ENCODE measurements around the gene HLCS.

Gene HLCS

DNA sequence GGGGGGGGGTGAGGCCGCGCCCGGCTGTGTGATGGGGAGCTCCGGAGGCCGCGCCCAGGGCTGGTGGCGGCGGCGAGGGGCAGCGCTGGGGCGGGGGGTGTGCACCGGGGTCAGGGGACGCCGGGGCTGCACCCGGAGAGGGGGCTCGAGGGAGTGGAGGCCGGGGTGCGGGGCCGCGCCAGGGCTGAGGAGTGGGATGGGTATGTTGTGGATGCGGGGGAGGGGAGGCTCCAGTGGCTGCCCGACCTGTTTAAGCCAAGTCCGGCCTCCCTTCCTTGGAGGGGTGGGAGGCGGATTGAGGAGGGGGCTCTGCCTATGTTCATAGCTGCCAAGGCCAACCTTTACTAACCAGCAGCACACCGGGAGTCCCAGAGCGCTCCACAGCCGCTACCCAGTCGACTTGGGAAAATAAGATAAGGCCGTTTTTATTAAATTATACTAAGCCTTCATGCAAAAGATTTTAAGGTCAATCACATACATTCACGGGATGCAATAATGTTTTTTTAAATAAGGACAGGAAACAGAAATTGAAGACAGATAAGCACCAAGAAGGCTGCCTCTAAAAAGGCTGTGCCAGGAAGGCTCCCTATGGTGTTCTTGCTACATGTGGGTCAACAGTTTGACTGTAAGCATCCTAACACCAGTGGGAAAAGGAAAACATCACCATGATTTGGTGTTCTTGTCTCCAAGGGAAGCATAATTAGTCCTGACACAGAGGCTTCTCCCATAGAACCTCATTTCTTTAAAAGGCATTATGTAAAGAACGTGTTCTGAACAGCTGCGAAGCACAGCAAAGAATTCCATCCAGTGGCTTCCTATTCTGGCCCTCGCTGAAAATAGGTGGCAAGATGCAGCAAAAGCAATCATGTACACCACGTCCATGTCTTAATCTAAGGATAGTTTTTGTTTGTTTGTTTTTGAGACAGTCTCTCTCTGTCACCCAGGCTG lies 626 bp upstream of the HLCS start:
- Histone ChIP-seq H3K27me3 (ENCODE audit: low read depth, low read length) (no peaks in the 10 kb centered on the region), H3K27ac (ENCODE audit: low read length) (0 out of 2 replicates have a peak overlapping the region, but pooled peaks have one; percentile 13)
- TF ChIP-seq, protein P1, sequence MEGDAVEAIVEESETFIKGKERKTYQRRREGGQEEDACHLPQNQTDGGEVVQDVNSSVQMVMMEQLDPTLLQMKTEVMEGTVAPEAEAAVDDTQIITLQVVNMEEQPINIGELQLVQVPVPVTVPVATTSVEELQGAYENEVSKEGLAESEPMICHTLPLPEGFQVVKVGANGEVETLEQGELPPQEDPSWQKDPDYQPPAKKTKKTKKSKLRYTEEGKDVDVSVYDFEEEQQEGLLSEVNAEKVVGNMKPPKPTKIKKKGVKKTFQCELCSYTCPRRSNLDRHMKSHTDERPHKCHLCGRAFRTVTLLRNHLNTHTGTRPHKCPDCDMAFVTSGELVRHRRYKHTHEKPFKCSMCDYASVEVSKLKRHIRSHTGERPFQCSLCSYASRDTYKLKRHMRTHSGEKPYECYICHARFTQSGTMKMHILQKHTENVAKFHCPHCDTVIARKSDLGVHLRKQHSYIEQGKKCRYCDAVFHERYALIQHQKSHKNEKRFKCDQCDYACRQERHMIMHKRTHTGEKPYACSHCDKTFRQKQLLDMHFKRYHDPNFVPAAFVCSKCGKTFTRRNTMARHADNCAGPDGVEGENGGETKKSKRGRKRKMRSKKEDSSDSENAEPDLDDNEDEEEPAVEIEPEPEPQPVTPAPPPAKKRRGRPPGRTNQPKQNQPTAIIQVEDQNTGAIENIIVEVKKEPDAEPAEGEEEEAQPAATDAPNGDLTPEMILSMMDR (IDR thresholded peaks at IDR 0.05; ENCODE audit: low read depth, low read length), result no peak
- no peak for TF ChIP-seq EZH2phosphoT487 (IDR thresholded peaks at IDR 0.05; ENCODE audit: low read depth)

DNA sequence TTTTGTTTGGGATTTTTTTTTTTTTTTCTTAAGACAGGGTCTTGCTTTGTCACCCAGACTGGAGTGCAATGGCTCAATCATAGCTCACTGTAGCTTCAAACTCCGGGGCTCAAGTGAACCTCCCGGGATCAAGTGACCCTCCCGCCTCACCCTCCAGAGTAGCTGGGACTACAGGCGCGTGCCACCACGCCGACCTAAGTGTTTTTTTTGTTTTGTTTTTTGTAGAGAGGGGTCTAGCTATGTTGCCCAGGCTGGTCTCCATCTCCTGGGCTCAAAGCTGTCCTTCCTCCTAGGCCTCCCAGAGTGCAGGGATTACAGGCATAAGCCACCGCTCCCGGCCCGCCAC lies 776 bp downstream of the HLCS start:
- Histone ChIP-seq H3K4me2 (ENCODE audit: low read length) (peak overlapping the region; percentile 89), H3K4me1 (ENCODE audit: low read length) (peaks cover 12% of the 10 kb centered on the region), H3K9me3 (ENCODE audit: insufficient read depth, low read length) (no peaks in the 10 kb centered on the region), H3K79me2 (ENCODE audit: low read length) (no peaks in the 10 kb centered on the region), H3K9ac (ENCODE audit: low read length) (peak overlapping the region; percentile 93), H3K36me3 (replicated peaks; ENCODE audit: low read depth, low read length) (no peaks in the 10 kb centered on the region), H3K27me3 (ENCODE audit: low read depth, low read length) (no peaks in the 10 kb centered on the region), H2AFZ (ENCODE audit: low read depth, low read length) (peak overlapping the region; percentile 58; the same call in 1 of the 2 replicates), H3K27ac (ENCODE audit: low read length) (peak overlapping the region; percentile 37; the same call in 1 of the 2 replicates), H3K4me3 (ENCODE audit: low read length) (peak overlapping the region; percentile 96), H4K20me1 (ENCODE audit: insufficient read depth, low read length) (no peaks in the 10 kb centered on the region)
- TF ChIP-seq, protein P1 (IDR thresholded peaks at IDR 0.05; ENCODE audit: low read depth, low read length), result no peak
- TF ChIP-seq EZH2phosphoT487 (IDR thresholded peaks at IDR 0.05; ENCODE audit: low read depth), result no peak

More for the DNA sequence above, 626 bp upstream of the HLCS start:
- no peaks in the 10 kb centered on the region for H3K9me3 ChIP-seq (ENCODE audit: insufficient read depth, low read length)
- no peaks in the 10 kb centered on the region for H3K36me3 ChIP-seq (replicated peaks; ENCODE audit: low read depth, low read length)
- H3K4me1 ChIP-seq (ENCODE audit: low read length), result peaks cover 12% of the 10 kb centered on the region
- peak overlapping the region; percentile 87 for H3K4me3 ChIP-seq (ENCODE audit: low read length)
- no peaks in the 10 kb centered on the region for H4K20me1 ChIP-seq (ENCODE audit: insufficient read depth, low read length)
- peak overlapping the region; percentile 79 for H3K9ac ChIP-seq (ENCODE audit: low read length)
- no peaks in the 10 kb centered on the region for H3K79me2 ChIP-seq (ENCODE audit: low read length)
- H2AFZ ChIP-seq (ENCODE audit: low read depth, low read length), result peak overlapping the region; percentile 40; the same call in 1 of the 2 replicates
- peak overlapping the region; percentile 86 for H3K4me2 ChIP-seq (ENCODE audit: low read length)

DNA sequence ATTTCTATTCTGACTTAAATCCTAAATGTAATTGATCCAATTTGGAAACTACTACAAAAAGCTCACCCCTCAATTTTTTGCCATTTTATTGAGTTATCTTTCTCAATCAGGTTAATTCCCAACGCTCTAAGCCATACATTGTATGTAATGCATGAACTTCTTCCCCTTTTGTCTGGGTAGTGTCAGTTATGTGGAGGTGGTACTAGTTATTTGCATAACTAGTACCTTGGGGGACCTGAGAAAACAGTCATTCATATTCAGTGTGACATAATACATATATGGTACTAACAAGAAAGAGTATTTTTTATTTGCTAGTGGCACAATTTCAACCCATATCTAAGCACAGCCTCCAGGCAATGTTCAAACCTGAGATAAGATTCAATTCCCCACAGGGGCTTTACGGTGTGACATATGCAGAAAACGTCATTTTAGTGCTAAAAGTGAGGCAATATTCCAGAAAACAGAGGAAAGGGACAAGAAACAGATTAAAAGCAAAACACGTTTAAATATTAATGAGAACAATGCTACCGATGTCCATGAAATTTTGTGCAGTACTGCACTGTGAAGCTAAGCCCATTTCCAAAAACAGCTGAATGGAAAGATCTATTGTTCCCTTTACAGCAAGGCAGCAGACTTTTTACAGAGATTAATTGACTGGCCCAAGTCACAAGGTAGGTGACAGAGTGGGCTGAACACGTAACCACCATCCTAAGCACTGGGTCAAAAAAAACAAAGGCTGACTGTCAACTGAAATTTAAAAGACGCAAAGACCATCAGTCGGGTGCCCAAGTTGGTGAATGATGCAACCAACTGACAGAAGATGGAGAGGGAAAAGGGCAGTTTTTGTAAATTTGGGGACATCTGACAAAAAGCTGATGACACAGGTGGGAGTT lies 1.4 kb downstream of the HLCS start:
- H3K4me2 ChIP-seq (ENCODE audit: low read length), result peak overlapping the region; percentile 89
- peaks cover 12% of the 10 kb centered on the region for H3K4me1 ChIP-seq (ENCODE audit: low read length)
- H3K27me3 ChIP-seq (ENCODE audit: low read depth, low read length), result no peaks in the 10 kb centered on the region
- no peaks in the 10 kb centered on the region for H3K36me3 ChIP-seq (replicated peaks; ENCODE audit: low read depth, low read length)
- TF ChIP-seq, protein P1 (IDR thresholded peaks at IDR 0.05; ENCODE audit: low read depth, low read length), result no peak
- TF ChIP-seq EZH2phosphoT487 (IDR thresholded peaks at IDR 0.05; ENCODE audit: low read depth), result no peak
- H3K27ac ChIP-seq (ENCODE audit: low read length), result no peak overlapping the region
- no peaks in the 10 kb centered on the region for H3K79me2 ChIP-seq (ENCODE audit: low read length)
- H3K4me3 ChIP-seq (ENCODE audit: low read length), result peak overlapping the region; percentile 96
- no peaks in the 10 kb centered on the region for H3K9me3 ChIP-seq (ENCODE audit: insufficient read depth, low read length)
- H4K20me1 ChIP-seq (ENCODE audit: insufficient read depth, low read length), result no peaks in the 10 kb centered on the region
- no peak overlapping the region for H2AFZ ChIP-seq (ENCODE audit: low read depth, low read length)
- H3K9ac ChIP-seq (ENCODE audit: low read length), result peak overlapping the region; percentile 93

All from OCI-LY3 (cell line).